H9 (cell line): ENCODE measurements around the gene PKNOX2. TPM values are rescaled to one million over a fixed set of nuclear protein-coding genes. Genes with fewer than 3 reads are reported as not detected.

Experiments
- DNase-seq: peaks from one replicate; pipeline ENCODE4 v3.0.0-alpha.2; 2017
- H2AFZ ChIP-seq: one replicate; pipeline ENCODE4 v1.6.1; 2013; ENCODE audit warnings: mild to moderate bottlenecking, low read length, control low read depth, moderate library complexity
- H2AK5ac ChIP-seq: 2 replicates; pipeline ENCODE4 v1.6.1; 2013; ENCODE audit warnings: low read length, control low read depth, mixed read lengths; ENCODE audit not compliant: insufficient read length
- H2BK120ac ChIP-seq: one replicate; pipeline ENCODE4 v1.6.1; 2013; ENCODE audit warnings: low read depth, mild to moderate bottlenecking, low read length, control low read depth, inconsistent platforms; ENCODE audit not compliant: poor library complexity, severe bottlenecking
- H2BK12ac ChIP-seq: 2 replicates; pipeline ENCODE4 v1.6.1; 2013; ENCODE audit warnings: low read length, control low read depth, mixed read lengths, low read depth; ENCODE audit not compliant: insufficient read length
- H2BK15ac ChIP-seq: 2 replicates; pipeline ENCODE4 v1.6.1; 2013; ENCODE audit warnings: low read depth, low read length, control low read depth
- H2BK20ac ChIP-seq: one replicate; pipeline ENCODE4 v1.6.1; 2013; ENCODE audit warnings: low read depth, mild to moderate bottlenecking, low read length, control low read depth, inconsistent platforms; ENCODE audit not compliant: poor library complexity, severe bottlenecking
- H2BK5ac ChIP-seq: 2 replicates; pipeline ENCODE4 v1.6.1; 2013; ENCODE audit warnings: low read length, control low read depth, mixed read lengths; ENCODE audit not compliant: insufficient read length
- H3K14ac ChIP-seq: 2 replicates; pipeline ENCODE4 v1.6.1; 2013; ENCODE audit warnings: low read length, control low read depth; ENCODE audit not compliant: insufficient read depth
- H3K18ac ChIP-seq: 2 replicates; pipeline ENCODE4 v1.6.1; 2013; ENCODE audit warnings: low read depth, mild to moderate bottlenecking, mixed read lengths, low read length, control low read depth; ENCODE audit not compliant: insufficient read length
- H3K23ac ChIP-seq: 2 replicates; pipeline ENCODE4 v1.6.1; 2013; ENCODE audit warnings: low read length, control low read depth, mixed read lengths, low read depth; ENCODE audit not compliant: insufficient read length
- H3K23me2 ChIP-seq: 2 replicates; pipeline ENCODE4 v1.6.1; 2013; ENCODE audit warnings: low read depth, mild to moderate bottlenecking, mixed read lengths, low read length, control low read depth; ENCODE audit not compliant: insufficient read length, poor library complexity, severe bottlenecking
- H3K27ac ChIP-seq: 2 replicates; pipeline ENCODE4 v1.5.1; 2013; ENCODE audit warnings: low read length, control low read depth, mixed read lengths, low read depth; ENCODE audit not compliant: insufficient read length
- H3K27me3 ChIP-seq: 2 replicates; pipeline ENCODE4 v1.6.1; 2013; ENCODE audit warnings: low read length, control low read depth, inconsistent platforms; ENCODE audit not compliant: insufficient read depth
- H3K4ac ChIP-seq: 2 replicates; pipeline ENCODE4 v1.6.1; 2013; ENCODE audit warnings: low read depth, mild to moderate bottlenecking, control low read depth, inconsistent platforms, low read length, moderate library complexity
- H3K4me1 ChIP-seq: 2 replicates; pipeline ENCODE4 v1.6.1; 2013; ENCODE audit warnings: low read length, control low read depth, inconsistent platforms; ENCODE audit not compliant: insufficient read depth
- H3K4me2 ChIP-seq: 2 replicates; pipeline ENCODE4 v1.6.1; 2013; ENCODE audit warnings: low read length, control low read depth, mixed read lengths; ENCODE audit not compliant: insufficient read length, insufficient read depth
- H3K56ac ChIP-seq: 2 replicates; pipeline ENCODE4 v1.6.1; 2013; ENCODE audit warnings: low read depth, mild to moderate bottlenecking, mixed read lengths, low read length, control low read depth; ENCODE audit not compliant: insufficient read length
- H3K79me1 ChIP-seq: 2 replicates; pipeline ENCODE4 v1.6.1; 2013; ENCODE audit warnings: low read depth, mild to moderate bottlenecking, moderate library complexity, low read length, control low read depth, inconsistent platforms; ENCODE audit not compliant: insufficient read depth, poor library complexity, severe bottlenecking
- H3K79me2 ChIP-seq: 2 replicates; pipeline ENCODE4 v1.6.1; 2013; ENCODE audit warnings: low read length, control low read depth, inconsistent platforms; ENCODE audit not compliant: insufficient read depth
- H3K9ac ChIP-seq: 2 replicates; pipeline ENCODE4 v1.6.1; 2013; ENCODE audit warnings: low read length, control low read depth, mixed read lengths; ENCODE audit not compliant: insufficient read length; ENCODE audit errors: extremely low read depth
- H3K9me3 ChIP-seq: one replicate; pipeline ENCODE4 v1.6.1; 2013; ENCODE audit warnings: low read depth, low read length, inconsistent platforms; ENCODE audit not compliant: control insufficient read depth
- H3T11ph ChIP-seq: one replicate; pipeline ENCODE4 v1.6.1; 2013; ENCODE audit warnings: mild to moderate bottlenecking, low read length, control low read depth, inconsistent platforms
- H4K20me1 ChIP-seq: one replicate; pipeline ENCODE4 v1.6.1; 2013; ENCODE audit not compliant: control insufficient read depth, insufficient read length, insufficient read depth
- H4K5ac ChIP-seq: 2 replicates; pipeline ENCODE4 v1.6.1; 2013; ENCODE audit warnings: low read depth, mild to moderate bottlenecking, mixed read lengths, low read length, control low read depth; ENCODE audit not compliant: insufficient read length
- H4K8ac ChIP-seq: replicated peaks from 2 replicates; pipeline ENCODE4 v1.6.1; 2013; ENCODE audit warnings: low read length, control low read depth, mixed read lengths, low read depth; ENCODE audit not compliant: insufficient read length
- H4K91ac ChIP-seq: 2 replicates; pipeline ENCODE4 v1.6.1; 2013; ENCODE audit warnings: low read depth, mild to moderate bottlenecking, moderate library complexity, mixed read lengths, low read length, control low read depth; ENCODE audit not compliant: insufficient read length
- H3K27ac Mint-ChIP-seq, 3 experiments: 2 replicates in 2 of 3; 3 replicates in 1 of 3; pipeline ENCODE4 v1.8.0; 2020 to 2021; ENCODE audit warnings: mixed read lengths in 3 of 3, mild to moderate bottlenecking in 1 of 3, moderate library complexity in 1 of 3
- H3K27me3 Mint-ChIP-seq: 2 replicates; pipeline ENCODE4 v1.8.0; 2021; ENCODE audit warnings: low read depth, mild to moderate bottlenecking, moderate library complexity, mixed read lengths
- H3K36me3 Mint-ChIP-seq, 3 experiments: 2 replicates in 2 of 3; 3 replicates in 1 of 3; pipeline ENCODE4 v1.8.0; 2020 to 2021; ENCODE audit warnings: low read depth in 3 of 3, mixed read lengths in 3 of 3; ENCODE audit not compliant: insufficient read depth in 1 of 3
- H3K4me1 Mint-ChIP-seq, 2 experiments: 2 replicates each; pipeline ENCODE4 v1.8.0; 2020; ENCODE audit warnings: mixed read lengths in 2 of 2
- H3K4me3 Mint-ChIP-seq, 2 experiments: 2 replicates in 1 of 2; 3 replicates in 1 of 2; pipeline ENCODE4 v1.8.0; 2020 to 2021; ENCODE audit warnings: mild to moderate bottlenecking in 2 of 2, mixed read lengths in 2 of 2, moderate library complexity in 1 of 2
- H3K9me3 Mint-ChIP-seq, 2 experiments: 2 replicates in 1 of 2; 3 replicates in 1 of 2; pipeline ENCODE4 v1.8.0; 2020; ENCODE audit warnings: mild to moderate bottlenecking in 2 of 2, mixed read lengths in 2 of 2, moderate library complexity in 1 of 2
- CTCF ChIP-seq: fragments of 200-600 bp; sonication (generic); conservative IDR thresholded peaks from 3 replicates; pipeline ENCODE4 v1.8.0; 2021; ENCODE audit warnings: antibody characterized with exemption, mild to moderate bottlenecking
- WGBS: extraction: QIAGEN DNeasy Blood & Tissue Kit; methylation state at CpG from one replicate; pipeline ENCODE4 v1.1.7; 2013; ENCODE audit warnings: missing lambda C conversion rate, low lambda C conversion rate, mixed read lengths; ENCODE audit not compliant: insufficient read length; ENCODE audit errors: extremely low coverage; 5-methylcytosine and 5-hydroxymethylcytosine counted together
- total RNA-seq: library from RNA; stranded (reverse); gene quantifications from 2 replicates; pipeline ENCODE4 v1.2.1, GENCODE V29; 2021

Gene PKNOX2
- total RNA-seq, 1 experiment from 2014 or later: 1.3 TPM

- no CpG with 5 or more reads among the region's 8 CpGs for WGBS
- Histone ChIP-seq H3T11ph (no peak overlapping the region), H2AFZ (no peak overlapping the region), H3K79me2 (no peaks in the 10 kb centered on the region), H3K4ac (no peak overlapping the region), H2BK120ac (no peak overlapping the region), H2BK12ac (no peak overlapping the region), H3K27ac (no peak overlapping the region), H4K91ac (no peak overlapping the region), H2BK5ac (no peak overlapping the region), H2BK15ac (no peak overlapping the region), H3K9me3 (no peaks in the 10 kb centered on the region), H3K56ac (no peak overlapping the region), H4K8ac (no peak overlapping the region), H3K14ac (no peak overlapping the region; the same call in 1 of the 2 replicates), H3K4me1 (no peaks in the 10 kb centered on the region), H3K9ac (no peak overlapping the region), H2BK20ac (no peak overlapping the region), H3K23me2 (no peaks in the 10 kb centered on the region), H2AK5ac (no peak overlapping the region), H4K20me1 (peaks cover 2% of the 10 kb centered on the region), H4K5ac (no peak overlapping the region), H3K79me1 (no peaks in the 10 kb centered on the region), H3K23ac (no peak overlapping the region), H3K18ac (no peak overlapping the region), H3K4me2 (no peak overlapping the region), H3K27me3 (no peaks in the 10 kb centered on the region)
- no peak overlapping the region for H3K27ac Mint-ChIP-seq
- H3K36me3 Mint-ChIP-seq: peaks cover 0 to 9% (median 3%) of the 10 kb centered on the region in 3 experiments; a peak in 5 of 7 replicates
- DNase-seq: no peak
- H3K4me3 Mint-ChIP-seq: no peak overlapping the region
- H3K27me3 Mint-ChIP-seq: peaks cover 12% of the 10 kb centered on the region
- H3K4me1 Mint-ChIP-seq: peaks cover 10 to 18% of the 10 kb centered on the region in 2 experiments
- TF ChIP-seq CTCF: no peak
- H3K9me3 Mint-ChIP-seq: peaks cover 2% of the 10 kb centered on the region in 2 experiments
Measured at GRCh38 chr11:125322289-125322688, 157.7 kb downstream of the PKNOX2 start.
